Left lobe of liver (tissue), 2 donors: ENCODE results near the gene DEDD. TPM values are rescaled to one million over a fixed set of nuclear protein-coding genes. Genes with fewer than 3 reads are reported as not detected.
"Not testable (repeated sequence)": the region's sequence is repeated elsewhere in the genome, so short reads cannot be mapped to it uniquely, and the experiment has no call there.

Source experiments
- ATAC-seq: fragments of 200-7000 bp; cut with Tn5 transposase; one replicate; pipeline ENCODE4 v1.9.1; 2020; ENCODE audit warnings: mild to moderate bottlenecking, moderate library complexity
- DNase-seq: peaks from one replicate; pipeline ENCODE4 v3.0.0-alpha.2; 2020; ENCODE audit warnings: low spot score
- total RNA-seq: library from RNA; stranded (reverse); gene quantifications from one replicate; pipeline ENCODE4 v1.2.1, GENCODE V29; 2021
- donor health status: DM: no; HTN: no; CAD: no; lungs with moderate emphysema.
- donor health status: DM: no; HTN: yes; CAD: no.

The DEDD gene
- total RNA-seq, 1 donor from 2014 or later = 17.6 TPM

DNA sequence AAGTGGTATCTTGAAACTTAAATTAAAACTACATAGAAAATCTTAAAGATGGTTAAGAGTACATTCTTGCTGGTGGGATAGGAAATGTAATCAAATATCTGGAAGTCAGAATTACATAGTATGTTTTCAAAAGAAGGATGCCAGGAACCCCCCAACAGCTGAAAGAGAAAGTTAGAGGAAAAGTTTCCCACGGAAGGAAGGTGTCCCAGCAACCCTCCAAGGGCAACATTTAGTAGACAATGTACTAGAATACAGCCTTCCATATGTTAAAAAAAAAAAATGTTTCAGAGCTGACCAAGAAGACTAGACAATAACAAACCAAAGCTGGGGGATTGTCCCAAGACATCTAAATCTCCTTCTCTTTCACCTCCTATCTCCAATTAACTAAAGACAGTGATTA is 2.2 kb downstream of the DEDD start:
- DNase-seq = no peak
- ATAC-seq = no peak

DNA sequence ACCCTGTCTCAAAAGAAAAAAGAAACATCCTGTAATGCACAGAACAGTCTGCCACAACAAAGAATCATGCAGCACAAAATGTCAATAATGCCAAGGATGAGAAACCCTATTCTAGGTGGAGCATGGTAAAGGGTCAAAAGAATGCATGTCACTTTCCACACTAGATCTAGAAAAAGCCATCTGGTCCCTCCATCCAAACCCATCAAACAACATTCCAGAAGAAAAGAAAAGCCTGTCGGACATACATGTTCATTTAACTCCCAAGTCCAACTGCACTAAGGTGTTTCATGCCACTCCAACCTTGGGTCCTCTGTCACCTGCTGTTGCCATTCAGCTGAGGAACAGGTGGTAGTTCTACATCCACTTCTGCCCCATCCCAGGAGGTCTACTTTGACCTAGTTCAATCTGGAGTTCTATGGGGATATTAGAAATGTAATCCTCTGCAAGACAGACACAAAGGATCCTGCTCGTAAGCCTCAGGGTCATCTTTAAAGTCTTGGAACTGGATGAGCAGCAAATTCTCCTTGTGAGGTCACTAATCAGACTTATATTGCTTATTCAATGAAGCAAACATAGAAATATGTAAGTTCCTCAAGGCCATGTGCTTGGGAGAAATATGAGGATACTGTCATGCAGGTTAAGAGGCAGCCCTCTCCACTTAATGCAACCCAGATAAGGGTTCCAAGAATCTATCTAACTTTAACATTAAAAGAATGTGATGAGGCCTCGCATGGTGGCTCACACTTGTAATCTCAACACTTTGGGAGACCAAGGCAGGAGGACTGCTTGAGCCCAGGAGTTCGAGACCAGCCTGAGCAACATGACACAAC is 3.7 kb downstream of the DEDD start:
- ATAC-seq (no peak), DNase-seq (no peak)

DNA sequence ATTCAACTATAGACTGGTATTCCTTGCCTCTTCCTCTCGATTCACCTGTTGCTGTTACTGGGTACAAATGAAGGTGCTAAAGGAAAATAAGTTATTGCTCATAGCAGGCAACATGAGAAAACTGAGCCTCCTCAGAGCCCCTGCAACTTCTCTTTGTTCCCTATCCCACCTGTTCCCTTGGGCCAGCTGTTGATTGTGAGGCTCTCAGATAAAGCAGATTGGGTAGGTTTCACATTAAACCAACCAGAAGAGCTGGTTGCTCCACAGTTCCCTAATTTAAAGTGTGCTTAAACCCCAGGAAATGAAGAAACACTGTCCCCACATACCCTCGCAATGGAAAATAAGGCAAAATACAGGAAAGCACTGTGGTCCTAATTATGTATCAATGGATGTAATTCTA is 4.8 kb downstream of the DEDD start:
- no peak for ATAC-seq
- no peak for DNase-seq

DNA sequence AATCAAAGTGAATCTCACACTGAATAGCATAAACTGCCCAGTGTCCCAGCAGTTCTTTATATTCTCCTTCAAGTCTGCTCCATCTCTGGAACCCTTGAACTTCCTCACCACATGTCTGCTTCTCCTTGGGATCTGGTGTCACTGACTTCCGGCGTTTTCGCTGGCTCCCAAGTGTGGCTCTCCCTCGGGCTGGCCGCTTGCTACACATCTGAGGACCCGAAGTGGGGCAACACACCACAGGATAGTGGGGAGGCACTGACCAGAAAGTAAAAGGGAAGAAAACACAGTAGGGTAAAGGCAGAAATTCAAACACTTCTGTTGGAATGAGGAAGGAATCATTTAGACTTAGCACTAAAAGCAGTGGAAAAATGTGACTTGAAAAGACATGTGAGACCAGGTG is 9.5 kb downstream of the DEDD start:
- no peak for ATAC-seq

DNA sequence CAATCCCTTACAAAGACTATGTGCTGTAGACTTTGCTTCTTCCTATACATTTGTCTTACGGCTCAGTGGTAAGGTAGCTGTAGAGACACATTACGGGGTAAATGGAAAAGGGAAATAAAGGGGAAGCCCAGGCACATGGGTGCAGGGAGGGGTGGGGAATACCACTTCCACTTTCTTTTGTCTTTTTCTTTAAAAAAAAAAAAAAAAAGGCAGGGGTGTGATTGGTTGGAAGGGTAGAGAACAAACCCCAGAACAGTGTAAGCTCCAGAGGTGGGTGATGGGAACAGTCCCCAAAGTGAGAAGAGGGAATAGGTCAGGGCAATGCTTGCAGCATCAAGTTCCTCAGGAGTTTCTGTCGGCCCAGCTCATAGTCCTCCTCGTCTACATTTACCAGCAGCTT is 10.6 kb downstream of the DEDD start:
- no peak for DNase-seq

More for the DNA sequence above, 9.5 kb downstream of the DEDD start:
- no peak for DNase-seq

DNA sequence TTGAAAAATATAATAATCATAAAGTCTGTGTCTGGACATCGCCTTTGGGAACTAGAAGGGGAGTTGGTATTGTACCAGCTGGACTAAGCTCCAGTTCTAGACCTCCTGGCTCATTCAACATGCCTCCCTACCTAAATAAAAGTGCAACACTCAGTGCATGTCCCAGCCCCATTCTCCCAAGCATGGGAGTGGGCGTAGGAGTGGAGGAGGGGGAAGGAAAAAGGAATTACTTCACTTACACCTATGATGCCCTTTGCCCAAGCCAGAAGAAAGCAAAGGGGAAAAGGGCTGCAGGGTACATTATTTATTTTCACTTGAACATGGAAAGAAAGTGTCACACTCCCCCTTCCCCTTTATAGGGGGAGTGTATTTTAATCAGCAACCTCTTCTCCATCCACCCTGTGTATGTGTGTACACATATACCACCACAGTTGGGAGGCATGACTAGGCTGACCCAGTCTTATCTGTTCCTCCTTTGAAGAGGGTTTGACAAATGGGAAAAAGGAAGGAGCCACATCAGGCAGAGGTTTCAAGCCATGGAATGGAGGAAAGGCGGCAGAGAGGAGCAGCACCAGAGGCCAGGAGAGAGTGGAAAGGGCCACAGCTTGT is 11.3 kb downstream of the DEDD start:
- ATAC-seq (no peak), DNase-seq (no peak)

More for the DNA sequence above, 10.6 kb downstream of the DEDD start:
- no peak for ATAC-seq

DNA sequence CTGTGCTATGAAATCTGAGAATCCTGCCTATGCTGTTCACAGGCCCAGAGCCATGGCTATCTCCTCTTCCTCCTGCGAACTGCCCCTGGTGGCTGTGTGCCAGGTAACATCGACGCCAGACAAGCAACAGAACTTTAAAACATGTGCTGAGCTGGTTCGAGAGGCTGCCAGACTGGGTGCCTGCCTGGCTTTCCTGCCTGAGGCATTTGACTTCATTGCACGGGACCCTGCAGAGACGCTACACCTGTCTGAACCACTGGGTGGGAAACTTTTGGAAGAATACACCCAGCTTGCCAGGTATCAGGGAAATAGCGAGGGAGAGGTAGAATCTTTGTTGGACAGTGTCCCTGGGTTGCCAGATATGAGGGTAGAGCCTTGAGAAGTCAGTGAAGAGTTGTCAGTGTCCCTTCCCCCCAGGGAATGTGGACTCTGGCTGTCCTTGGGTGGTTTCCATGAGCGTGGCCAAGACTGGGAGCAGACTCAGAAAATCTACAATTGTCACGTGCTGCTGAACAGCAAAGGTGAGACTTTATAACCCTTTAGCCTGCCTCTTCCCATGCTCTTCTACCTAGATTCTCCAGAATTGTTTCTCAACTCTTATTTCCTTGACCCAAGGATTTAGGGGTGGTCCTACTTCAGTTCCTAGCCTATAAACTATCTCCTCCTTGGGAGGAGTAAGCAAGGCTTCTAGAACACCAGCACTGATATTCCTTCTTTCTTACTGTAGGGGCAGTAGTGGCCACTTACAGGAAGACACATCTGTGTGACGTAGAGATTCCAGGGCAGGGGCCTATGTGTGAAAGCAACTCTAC is 13.2 kb downstream of the DEDD start:
- peak; percentile 87 for DNase-seq

DNA sequence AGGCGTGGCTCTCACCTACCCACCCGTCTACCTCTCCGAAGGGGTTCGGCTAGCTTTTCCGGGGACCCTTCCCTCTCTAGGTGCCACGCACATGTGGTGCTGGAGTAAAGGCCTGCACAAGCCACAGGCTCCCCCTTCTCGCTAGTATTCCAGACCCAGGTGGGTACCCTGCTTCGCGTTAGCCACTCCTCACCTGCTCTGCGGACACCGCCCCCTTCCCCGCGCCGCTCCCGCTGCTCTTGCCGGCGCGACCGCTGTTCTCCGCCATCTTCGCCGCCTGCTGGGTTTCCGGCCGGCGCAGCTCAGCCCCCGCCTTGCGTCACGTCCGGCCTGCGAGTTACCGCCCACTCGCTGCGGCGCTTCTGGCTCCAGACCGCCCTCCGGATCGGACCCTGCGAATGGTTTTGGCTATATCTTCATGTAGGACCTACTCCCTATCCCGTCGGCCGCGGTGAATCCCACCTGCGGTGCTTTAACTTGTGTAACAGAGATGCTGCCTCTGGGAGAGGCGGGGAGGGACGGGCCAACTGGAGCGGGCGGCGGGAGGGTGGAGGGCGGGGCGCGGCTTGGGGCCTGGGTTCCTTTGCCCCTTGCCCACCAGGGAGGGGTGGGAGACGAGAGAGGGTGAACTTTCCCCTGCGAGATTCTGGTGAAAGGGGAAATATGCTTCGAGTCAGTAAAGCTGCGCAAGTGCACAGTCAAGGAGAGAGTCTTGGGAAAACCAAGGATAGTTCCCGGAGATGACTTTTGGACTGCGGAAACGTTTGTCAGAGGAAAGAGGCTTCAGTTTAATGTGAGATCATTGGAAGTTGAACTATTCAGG is 14.5 kb downstream of the DEDD start, which contains the start of the genes NIT1 and PFDN2:
Gene NIT1, plus strand, starts transcription at position 347 of the 823 bp plus-strand sequence. Its CDS starts 72 bp downstream, at position 419.
Gene PFDN2, minus strand, starts transcription at position 279 of the 823 bp plus-strand sequence. Its CDS starts 11 bp downstream, at position 268.
- DNase-seq (peak; percentile 91), ATAC-seq (peak; percentile 84)

More for the DNA sequence above, 13.2 kb downstream of the DEDD start:
- ATAC-seq = peak; percentile 66

DNA sequence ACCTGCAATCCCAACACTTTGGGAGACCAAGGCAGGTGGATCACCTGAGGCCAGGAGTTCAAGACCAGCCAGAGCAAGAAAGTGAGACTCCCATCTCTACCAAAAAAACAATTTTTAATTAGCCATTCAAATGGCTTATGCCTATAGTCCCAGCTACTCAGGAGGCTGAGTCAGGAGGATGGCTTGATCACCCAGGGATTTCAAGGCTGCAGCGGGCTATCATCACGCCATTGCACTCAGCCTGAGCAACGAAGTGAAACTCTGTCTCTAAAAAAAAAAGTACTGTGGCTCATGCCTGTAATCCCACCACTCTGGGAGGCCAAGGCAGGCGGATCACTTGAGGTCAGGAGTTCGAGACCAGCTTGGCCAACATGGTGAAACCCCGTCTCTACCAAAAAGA is 16.5 kb downstream of the DEDD start:
- DNase-seq, ATAC-seq: not testable (repeated sequence)

DNA sequence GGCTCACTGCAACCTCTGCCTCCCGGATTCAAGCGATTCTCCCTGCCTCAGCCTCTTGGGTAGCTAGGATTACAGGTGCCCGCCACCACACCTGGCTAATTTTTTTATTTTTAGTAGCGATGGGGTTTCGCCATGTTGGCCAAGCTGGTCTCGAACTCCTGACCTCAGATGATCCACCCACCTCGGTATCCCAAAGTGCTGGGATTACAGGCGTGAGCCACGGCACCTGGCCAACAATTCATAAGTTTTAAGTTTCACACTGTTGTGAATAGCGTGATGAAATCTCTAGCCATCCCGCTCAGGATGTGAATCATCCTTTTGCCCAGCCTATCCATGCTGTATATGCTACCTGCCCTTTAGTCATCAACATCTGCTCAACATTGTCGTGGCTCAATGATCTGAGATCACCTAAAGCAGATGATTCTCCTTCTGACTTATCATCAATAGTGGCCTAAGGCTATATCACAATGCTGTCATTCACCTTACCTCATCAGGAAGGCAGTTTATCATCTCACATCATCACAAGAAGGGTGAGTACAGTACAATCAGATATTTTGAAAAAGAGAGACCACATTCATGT is 17.2 kb downstream of the DEDD start:
- no peak for ATAC-seq
- no peak for DNase-seq

DNA sequence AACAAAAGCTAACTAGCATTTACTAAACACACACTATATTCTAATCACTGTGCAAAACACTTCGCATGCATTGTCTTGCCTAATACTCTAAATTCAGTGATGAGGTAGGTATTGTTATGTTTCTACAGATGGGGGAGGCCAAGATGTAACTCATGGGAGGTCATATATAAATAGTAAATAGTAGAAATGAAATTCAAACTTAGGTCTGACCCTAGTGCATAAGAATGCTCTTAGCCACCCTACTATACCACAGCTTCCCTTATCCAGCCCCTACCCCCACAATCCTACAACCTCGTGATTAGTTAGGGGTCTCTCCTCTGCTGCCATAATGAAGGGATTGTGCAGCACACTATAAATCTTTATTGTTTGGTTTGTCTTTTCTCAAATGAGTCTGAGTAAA is 17.9 kb downstream of the DEDD start:
- DNase-seq (no peak), ATAC-seq (no peak)

DNA sequence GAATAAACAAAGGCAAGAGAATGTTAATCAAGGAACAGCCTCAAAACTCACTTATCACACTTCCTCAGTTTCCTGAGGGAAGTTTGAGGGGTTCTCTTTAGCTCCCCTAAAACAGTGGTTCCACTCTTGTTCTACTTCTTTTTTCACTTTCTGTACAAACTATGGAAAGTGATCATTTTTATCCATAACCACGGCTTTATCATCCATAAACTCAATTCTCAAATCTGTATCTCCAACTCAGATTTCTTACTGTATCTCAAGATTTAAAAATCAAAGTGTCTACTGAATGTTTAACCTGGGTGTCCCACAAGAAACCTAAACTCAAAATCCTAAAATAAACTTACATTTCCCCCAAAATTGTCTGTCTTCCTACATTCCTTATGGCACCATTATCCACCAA is 18.6 kb downstream of the DEDD start:
- DNase-seq (no peak), ATAC-seq (no peak)

DNA sequence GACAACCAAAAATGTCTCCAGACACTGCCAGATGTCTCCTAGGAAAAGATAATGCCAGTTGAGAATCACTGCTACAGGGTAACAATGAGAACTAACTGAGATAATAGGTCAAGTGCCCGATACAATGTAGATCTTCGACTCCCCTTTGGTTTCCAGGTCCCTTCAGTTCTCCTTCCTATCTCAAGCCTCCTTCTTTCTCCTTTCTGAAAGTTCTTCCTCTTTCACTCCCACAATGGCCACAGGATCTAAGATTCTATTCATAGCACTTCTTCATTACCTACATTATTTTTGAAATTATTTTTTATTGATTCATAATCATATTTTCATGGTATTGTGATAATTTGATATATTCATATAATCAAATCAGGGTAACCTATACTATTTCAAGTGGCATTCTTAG is 20.9 kb downstream of the DEDD start:
- ATAC-seq (no peak), DNase-seq (no peak)

DNA sequence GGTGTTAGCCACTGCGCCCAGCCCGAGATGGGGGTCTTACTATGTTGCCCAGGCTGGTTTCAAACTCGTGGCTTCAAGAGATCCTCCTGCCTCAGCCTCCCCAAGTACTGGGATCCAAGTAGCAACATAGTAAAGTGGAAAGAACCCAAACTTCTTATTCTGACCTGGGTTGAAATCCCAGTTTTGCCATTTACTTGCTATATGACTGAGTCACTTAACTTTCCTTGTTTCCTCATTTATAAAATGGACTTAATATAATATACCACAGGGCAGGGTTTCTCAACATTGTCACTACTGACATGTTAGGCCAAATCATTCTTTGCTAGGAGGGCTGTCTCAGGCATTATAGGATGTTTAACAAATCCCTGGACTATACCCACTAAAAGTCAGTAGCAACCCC is 21.4 kb downstream of the DEDD start:
- DNase-seq (no peak), ATAC-seq (no peak)

DNA sequence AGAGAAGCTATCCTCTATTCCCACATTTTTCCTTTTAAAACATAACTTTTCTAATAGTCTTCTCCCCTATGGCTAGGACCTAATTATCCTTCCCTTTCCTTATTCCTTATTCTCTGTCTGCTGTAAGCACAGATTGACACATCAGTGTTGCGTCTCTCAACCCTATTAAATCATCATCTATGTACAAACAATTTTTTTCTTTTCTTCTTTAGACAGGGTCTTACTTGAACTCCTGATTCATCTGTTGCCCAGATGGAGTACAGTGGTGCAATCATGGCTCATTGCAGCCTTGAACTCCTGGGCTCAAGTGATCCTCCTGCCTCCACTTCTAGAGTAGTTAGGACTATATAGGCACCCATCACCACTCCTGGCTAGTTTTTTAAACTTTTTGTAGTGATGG is 26.0 kb downstream of the DEDD start:
- DNase-seq (no peak), ATAC-seq (no peak)

DNA sequence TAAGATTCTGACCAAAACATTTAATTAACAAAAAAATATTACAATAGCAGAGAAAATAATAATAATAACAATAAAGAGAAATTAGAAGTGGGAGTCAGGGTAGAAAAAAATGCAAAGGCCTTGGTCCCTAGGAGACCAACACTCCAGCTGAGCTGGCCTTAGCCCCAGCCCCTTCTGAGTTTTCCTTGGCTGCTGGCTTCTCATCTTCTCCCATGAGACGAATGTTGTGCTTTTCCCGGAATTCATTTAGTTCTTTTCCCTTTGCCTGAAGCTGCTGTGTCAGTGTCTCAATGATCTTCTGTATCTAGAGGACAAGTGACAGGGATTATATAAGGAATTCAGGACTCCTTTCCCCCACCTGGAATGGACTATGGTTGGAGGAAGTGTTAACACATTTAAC is 31.9 kb downstream of the DEDD start:
- DNase-seq = no peak
- no peak for ATAC-seq

DNA sequence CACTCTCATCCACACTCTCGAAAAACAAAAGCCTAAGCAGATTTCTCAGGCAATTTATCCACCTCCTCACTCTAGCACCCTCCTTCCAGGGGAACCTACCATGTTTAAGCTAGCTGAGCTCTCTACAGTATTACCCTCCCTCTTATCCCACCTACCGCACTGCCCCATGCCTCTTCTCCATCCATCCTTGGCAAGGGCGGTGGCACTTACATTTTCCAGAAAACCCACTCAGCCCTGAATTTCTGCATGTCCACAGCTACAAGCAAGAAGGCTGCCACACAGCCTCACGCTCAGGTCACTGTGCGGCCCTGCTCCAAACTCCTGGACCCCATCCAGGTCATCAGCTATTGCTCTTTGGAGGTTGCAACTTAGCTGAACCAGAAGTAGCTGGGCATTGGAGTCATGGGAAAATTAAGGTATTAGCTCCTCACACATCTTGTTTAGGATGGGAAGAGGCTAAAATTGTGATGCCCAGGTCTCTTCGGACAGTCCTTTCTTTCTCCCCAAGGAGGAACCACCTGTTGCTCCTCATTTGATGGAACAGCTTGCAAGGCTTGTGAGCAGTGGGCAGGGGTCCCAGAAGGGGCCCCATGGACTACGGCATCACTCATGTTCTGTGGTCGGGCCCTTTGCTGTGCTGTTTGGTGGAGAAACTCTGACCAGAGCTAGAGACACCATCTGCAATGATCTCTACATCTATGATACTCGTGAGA is 33.2 kb downstream of the DEDD start:
- peak; percentile 16 for ATAC-seq
- no peak for DNase-seq

DNA sequence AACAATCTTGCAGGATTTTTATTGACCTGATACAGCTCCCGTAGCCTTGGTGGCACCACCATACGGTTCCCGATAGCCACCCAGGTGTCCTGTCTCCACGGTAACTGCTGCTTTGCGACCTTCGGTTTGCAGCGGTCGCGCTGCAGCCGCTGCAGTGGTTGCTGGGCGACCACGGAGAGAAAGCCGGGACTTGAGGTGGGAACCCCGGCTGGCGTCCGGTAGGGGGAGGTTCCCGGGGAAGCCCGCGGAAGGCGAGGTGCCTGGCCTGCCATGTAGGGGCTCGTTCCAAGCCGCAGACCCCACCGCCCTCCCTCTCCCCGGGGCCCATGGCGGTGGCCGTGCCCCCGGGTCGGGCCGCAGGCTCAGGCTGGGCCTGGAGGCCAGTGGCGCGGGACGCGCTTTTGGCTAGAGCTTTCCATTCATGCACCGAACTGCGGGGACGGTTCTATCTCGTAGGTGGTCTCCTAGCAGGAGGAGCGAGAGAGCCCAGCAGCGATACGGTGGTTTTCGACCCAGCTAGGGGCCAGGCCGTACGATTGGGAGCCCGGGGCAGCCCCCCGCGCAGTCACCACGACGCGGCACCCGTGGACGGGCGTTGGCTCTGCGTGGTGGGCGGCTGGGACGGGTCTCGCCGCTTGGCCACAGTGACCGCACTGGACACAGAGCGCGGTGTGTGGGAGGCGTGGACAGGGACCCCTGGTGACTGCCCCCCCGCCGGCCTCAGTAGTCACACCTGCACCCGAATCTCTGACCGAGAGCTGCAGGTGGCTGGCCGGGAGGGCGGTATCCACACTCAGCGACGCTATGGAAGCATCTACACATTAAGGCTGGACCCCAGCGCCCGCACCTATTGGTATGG is 34.0 kb downstream of the DEDD start, which contains the start of gene KLHDC9:
Gene KLHDC9, plus strand, starts transcription at position 152 of the 859 bp plus-strand sequence. Its CDS starts 175 bp downstream, at position 327.
- ATAC-seq = peak; percentile 89
- DNase-seq = peak; percentile 90
